Medulla oblongata (tissue), 1 donor: ENCODE data around the gene PTGDS.

Experiments used
- DNase-seq: peaks from one replicate; pipeline ENCODE4 v3.0.0-alpha.2; 2015; ENCODE audit errors: extremely low spot score

The PTGDS gene

GRCh38 chr9:136945333-136946227 is 31.7 kb upstream of the PTGDS start:
- DNase-seq = no peak

DNA sequence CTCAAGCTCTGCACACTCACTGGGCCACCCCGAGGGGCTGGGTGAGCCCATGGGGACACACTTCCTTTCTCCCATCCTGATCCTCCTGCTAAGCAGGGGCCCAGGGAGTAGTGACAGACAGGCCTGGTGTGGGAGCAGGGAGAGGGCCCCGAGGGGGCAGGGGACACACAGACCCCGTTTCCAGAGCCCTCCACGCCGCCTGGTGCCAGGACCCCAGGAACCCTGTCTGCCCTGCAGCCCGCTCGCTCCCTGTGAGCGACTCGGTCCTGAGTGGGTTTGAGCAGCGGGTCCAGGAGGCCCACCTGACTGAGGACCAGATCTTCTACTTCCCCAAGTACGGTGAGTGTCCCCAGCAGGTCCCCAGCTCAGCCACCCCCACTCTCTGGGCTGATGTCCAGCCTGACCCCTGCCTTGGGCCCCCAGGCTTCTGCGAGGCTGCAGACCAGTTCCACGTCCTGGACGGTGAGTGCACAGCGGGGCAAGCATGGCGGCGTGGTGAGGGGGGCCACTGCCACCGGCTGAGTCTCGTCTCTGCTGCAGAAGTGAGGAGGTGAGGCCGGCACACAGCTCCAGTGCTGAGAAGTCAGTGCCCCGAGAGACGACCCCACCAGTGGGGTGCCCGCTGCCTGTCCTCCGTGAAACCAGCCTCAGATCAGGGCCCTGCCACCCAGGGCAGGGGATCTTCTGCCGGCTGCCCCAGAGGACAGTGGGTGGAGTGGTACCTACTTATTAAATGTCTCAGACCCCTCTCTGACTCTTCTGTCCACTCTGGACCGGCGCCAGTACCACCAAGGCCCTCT is 30.9 kb upstream of the PTGDS start:
- DNase-seq = no peak

GRCh38 chr9:136947028-136947891 is 30.0 kb upstream of the PTGDS start:
- DNase-seq = peak; percentile 59

DNA sequence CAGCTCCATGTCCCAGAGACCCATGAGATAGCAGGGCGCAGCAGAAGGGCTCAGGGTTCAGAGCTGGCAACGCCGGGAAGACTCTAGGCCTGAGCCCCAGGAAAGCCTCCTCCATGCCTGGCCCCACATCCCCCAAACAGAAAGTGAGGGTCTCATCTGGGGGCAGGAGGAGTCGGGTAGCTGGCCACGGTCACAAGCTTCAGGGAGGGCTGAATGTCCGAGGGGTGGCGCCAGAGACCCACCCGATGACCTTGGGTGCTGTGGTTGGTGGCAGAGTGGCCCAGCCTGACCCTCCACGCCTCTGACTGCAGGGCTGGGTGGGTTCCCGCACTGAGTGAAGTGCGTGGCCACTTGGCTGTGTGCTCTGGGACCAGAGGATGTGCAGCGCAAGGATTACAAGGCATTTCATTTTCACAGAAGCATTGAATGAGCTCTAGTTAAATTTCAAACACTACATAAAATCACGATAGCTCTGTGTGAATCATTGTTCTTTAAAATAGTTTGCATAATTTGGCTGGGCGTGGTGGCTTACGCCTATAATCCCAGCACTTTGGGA is 29.3 kb upstream of the PTGDS start:
- peak; percentile 79 for DNase-seq

DNA sequence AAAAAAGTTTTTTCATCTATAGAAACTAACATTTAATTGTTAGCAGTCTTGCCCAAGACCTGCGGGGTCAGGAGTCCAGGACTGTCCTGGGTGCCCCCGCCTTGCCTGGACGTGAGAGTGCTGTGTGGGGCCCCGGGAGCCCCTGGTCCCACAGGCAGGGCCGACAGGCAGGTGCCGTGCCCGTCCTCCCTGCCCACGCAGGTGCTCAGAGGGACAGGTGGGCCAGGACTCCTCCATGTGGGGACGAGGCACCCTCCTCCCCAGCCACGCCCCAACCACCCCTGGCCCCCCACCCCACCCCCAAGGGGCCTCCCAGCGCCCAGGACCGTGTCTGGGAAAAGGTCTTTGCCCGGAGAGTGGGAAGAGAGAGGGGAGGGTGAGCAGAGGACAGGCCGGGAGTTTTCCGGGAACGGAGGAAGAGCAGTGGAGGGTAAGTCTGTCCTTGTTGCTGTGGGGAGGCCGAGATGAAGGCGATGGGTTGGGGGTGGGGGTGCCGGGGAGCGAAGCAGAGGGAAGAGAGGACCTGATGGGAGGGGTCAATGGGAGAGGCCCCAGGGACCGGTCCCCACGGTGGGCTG is 28.0 kb upstream of the PTGDS start:
- peak; percentile 25 for DNase-seq

GRCh38 chr9:136949817-136950655 is 27.3 kb upstream of the PTGDS start:
- DNase-seq = peak; percentile 97

GRCh38 chr9:136950656-136951276 is 26.5 kb upstream of the PTGDS start:
- DNase-seq = peak; percentile 52

- DNase-seq = no peak
Observed at GRCh38 chr9:136951541-136952320, 25.6 kb upstream of the PTGDS start, which contains the start of gene LCN12. TSS of gene LCN12 (plus strand) at chr9:136952273. CDS start at chr9:136952328, 55 bp downstream.

- DNase-seq = peak; percentile 47
Observed at GRCh38 chr9:136952321-136952850, 24.9 kb upstream of the PTGDS start.

GRCh38 chr9:136952876-136953770 is 24.2 kb upstream of the PTGDS start:
- no peak for DNase-seq

- DNase-seq = no peak
Observed at GRCh38 chr9:136953771-136954269, 23.5 kb upstream of the PTGDS start.

DNA sequence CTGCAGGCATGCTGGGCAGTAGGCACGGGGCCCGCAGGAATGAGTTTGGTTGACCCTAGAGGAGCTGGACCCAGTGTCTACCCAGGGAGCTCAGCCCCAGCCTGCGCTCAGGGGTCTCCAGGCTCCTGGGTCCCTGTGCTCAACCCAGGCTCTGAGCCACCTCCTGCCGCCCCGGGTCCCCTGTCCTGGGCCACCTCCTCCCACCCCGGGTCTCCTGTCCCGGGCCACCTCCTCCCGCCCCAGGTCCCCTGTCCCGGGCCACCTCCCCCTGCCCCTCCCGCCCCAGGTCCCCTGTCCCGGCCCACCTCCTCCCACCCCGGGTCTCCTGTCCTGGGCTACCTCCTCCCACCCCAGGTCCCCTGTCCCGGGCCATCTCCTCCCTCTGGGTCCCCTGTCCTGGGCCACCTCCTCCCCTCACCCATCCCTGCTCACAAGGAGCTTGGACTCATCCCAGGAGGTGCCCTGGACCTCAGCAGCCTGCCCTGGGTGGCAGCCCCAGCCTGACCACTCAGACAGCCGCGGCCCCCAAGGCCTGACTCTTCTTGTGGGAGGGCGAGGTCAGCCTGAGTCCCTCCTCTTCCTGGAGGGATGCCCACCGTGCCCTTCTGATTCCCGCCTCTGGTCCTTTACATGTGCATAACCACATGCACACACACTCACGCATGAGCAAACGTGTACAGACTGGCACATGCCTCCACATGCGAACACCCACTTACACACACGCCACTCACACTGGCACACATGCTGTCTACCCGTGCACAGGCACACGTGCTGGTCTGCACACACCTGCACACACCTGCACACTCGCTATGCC is 22.8 kb upstream of the PTGDS start:
- DNase-seq = no peak

DNA sequence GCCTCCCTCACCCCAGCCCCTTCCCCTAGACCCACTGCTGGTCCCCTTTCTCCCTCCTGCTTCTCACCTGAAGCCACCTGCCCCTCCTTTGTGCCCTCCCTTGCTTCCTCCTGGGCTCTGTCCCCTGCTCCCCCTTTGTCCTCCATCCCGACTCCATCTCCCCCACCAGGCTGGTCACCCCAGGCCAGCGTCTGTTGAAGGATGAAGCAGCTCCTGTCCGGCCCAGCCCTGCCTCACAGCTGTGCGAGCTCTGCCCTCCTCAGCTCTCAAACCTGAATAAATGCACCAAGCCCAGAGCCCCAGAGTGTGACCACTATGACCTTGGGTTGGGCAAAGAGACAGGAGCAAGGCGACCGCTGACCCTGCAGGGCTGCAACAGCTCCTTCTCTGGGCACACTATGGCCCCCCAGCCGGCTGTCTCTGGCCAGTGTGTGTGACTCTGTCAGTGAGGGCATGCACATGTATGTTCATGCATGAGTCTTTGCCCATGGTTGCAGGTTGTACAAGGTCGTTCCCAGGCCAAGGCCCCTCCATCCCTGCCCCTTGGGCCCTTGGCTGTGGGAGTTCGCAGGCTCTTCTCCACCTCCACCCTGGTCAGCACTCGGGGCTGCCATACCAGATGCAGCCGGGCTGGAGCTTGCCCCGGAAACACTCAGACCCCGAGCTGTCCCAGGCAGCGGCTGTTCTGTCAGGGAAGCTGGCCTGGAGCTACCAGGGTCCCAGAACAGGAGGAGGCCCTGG is 21.9 kb upstream of the PTGDS start:
- DNase-seq = no peak

DNA sequence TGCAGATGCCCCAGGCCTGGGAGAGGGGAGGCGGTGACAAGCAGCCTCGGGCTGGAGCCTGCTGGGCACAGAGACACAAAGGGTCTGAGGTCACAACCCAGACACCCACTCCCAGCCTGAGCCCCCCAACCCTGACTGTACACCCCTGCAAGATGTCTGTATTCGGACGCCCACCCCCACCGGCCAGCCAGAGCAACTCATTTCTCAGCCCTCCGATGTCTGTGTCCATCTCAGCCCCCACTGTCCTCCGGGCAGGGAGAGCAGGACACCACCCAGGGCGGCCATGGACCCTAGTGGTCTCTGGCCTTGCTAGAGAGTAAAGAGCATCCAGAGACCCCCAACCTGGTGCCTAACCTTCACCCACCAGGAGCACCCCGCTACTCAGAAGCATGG is 21.4 kb upstream of the PTGDS start:
- no peak for DNase-seq

- DNase-seq = no peak
Observed at GRCh38 chr9:136956604-136957003, 20.7 kb upstream of the PTGDS start.

- DNase-seq = no peak
Observed at GRCh38 chr9:136957461-136957860, 19.8 kb upstream of the PTGDS start.
